ENCODE results near the gene DGKD. TPM values are rescaled to one million over a fixed set of nuclear protein-coding genes. Genes with fewer than 3 reads are reported as not detected.

Gene DGKD
- total and polyA plus RNA-seq, 12 donors, result 6.8 to 43.8 (median 16.5) TPM

DNA sequence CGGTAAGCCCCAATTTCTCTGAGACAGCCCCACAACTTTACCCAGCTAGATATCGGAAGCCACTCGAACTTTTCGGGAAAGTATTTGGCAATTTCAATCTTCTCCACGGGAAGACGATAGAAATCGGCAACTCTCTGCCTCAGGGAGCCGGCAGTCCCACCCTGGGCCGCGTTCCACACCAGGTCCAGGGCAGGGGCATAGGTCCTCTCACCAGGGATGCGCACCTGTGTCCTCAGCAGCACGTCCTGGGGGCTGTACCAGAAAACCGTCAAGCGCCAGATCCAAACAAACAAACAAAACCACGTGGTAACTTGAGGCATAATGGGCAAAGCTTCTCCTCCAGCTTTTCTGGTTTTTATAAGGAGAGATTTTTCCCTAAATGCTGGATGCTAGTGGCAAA is 131.4 kb downstream of the DGKD start:
- peak overlapping the region in 2 of 5 donors; percentile 63 to 82 for H3K27ac ChIP-seq
- no peak overlapping the region for H3K4me3 ChIP-seq
- intact Hi-C loops (cut with DNase I), result no loop called here
- H3K27me3 ChIP-seq, result no peaks in the 10 kb centered on the region
- no peak for DNase-seq
- TF ChIP-seq, protein P1, sequence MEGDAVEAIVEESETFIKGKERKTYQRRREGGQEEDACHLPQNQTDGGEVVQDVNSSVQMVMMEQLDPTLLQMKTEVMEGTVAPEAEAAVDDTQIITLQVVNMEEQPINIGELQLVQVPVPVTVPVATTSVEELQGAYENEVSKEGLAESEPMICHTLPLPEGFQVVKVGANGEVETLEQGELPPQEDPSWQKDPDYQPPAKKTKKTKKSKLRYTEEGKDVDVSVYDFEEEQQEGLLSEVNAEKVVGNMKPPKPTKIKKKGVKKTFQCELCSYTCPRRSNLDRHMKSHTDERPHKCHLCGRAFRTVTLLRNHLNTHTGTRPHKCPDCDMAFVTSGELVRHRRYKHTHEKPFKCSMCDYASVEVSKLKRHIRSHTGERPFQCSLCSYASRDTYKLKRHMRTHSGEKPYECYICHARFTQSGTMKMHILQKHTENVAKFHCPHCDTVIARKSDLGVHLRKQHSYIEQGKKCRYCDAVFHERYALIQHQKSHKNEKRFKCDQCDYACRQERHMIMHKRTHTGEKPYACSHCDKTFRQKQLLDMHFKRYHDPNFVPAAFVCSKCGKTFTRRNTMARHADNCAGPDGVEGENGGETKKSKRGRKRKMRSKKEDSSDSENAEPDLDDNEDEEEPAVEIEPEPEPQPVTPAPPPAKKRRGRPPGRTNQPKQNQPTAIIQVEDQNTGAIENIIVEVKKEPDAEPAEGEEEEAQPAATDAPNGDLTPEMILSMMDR (IDR thresholded peaks at IDR 0.05), result no peak
- TF ChIP-seq POLR2A (IDR thresholded peaks at IDR 0.05), result no peak
- H3K36me3 ChIP-seq (replicated peaks in 1 of 2), result peaks cover 0 to 61% of the 10 kb centered on the region in 2 donors
- H3K9me3 ChIP-seq (replicated peaks in 1 of 3), result no peaks in the 10 kb centered on the region
- 94 to 96% (median 95%) methylated on average over 15 of the region's 15 CpGs for WGBS, 4 donors
- peaks cover 21 to 42% of the 10 kb centered on the region in 2 donors for H3K4me1 ChIP-seq (replicated peaks in 1 of 2)

DNA sequence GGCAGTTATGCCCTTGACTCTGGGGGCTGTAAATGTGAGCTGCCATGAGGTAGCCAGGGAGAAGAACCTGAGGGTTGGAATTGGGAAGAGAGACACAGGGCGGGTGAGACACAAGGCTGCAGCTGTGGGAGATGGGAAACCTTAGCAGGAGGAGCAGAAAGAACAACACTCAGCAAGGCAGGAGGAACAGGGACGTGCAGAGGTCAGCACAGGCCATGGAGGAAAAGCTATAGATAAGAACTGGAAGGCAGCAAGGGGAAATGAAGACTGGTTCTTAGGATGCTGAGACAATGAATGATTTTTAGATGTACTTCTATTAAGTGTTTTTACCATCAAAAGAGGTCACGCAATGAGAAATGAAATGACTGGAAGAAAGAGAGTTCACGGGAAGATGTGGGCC is 132.1 kb downstream of the DGKD start:
- no peak overlapping the region for H3K4me3 ChIP-seq
- DNase-seq, result no peak
- 65 to 82% (median 76%) methylated on average over 4 of the region's 4 CpGs for WGBS, 4 donors
- no peaks in the 10 kb centered on the region for H3K9me3 ChIP-seq (replicated peaks in 1 of 3)
- H3K27me3 ChIP-seq, result no peaks in the 10 kb centered on the region
- peaks cover 21 to 42% of the 10 kb centered on the region in 2 donors for H3K4me1 ChIP-seq (replicated peaks in 1 of 2)
- intact Hi-C loops (cut with DNase I), result no loop called here
- peaks cover 0 to 61% of the 10 kb centered on the region in 2 donors for H3K36me3 ChIP-seq (replicated peaks in 1 of 2)
- TF ChIP-seq, protein P1 (IDR thresholded peaks at IDR 0.05), result no peak
- no peak for TF ChIP-seq POLR2A (IDR thresholded peaks at IDR 0.05)
- H3K27ac ChIP-seq, result peak overlapping the region in 4 of 5 donors; percentile 24 to 82 (median 48)

DNA sequence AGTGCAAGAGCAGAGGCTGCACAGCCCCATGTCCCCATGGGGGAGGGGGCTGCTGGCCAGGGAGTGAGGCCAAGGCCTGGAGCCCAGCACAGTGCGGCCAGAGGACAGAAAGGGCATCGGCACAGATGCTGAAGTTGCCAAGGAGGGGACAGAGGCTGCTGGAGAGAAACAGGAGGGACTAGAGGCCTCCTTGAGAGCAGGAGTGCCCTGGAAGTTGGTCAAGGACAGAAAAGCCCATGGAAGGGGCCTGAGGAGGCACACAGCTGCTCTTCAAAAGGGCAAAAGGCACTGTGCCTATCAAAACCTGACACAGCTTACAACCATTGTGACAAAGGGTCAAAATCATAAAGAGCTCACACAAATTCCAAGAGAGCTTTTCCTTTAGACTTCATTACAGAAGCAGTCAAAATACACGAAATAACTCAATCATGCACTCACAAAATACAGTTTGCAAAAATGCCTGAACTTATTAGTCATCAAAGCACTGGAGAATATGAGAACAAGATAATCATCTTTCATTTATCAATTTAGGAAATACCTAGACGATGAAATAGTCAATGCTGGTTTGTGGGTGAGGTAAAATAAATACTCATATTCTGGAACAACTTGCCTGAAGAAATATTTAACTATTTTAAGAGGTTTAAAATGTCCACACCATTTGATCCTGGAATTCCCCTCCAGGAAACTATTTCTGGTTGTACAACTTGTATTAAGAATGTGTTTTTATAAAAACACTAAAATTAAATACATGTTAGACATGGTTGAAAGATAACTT is 132.7 kb downstream of the DGKD start:
- Histone ChIP-seq H3K4me1 (replicated peaks in 1 of 2) (peaks cover 21 to 42% of the 10 kb centered on the region in 2 donors), H3K9me3 (replicated peaks in 1 of 3) (no peaks in the 10 kb centered on the region), H3K27ac (peak overlapping the region in 4 of 5 donors; percentile 24 to 82 (median 48)), H3K27me3 (no peaks in the 10 kb centered on the region), H3K36me3 (replicated peaks in 1 of 2) (peaks cover 0 to 59% of the 10 kb centered on the region in 2 donors), H3K4me3 (no peak overlapping the region)
- no peak for TF ChIP-seq POLR2A (IDR thresholded peaks at IDR 0.05)
- TF ChIP-seq, protein P1 (IDR thresholded peaks at IDR 0.05), result no peak
- 28 to 46% (median 29%) methylated on average over 4 of the region's 4 CpGs for WGBS, 4 donors
- DNase-seq, result no peak
- intact Hi-C loops (cut with DNase I), result no loop called here

DNA sequence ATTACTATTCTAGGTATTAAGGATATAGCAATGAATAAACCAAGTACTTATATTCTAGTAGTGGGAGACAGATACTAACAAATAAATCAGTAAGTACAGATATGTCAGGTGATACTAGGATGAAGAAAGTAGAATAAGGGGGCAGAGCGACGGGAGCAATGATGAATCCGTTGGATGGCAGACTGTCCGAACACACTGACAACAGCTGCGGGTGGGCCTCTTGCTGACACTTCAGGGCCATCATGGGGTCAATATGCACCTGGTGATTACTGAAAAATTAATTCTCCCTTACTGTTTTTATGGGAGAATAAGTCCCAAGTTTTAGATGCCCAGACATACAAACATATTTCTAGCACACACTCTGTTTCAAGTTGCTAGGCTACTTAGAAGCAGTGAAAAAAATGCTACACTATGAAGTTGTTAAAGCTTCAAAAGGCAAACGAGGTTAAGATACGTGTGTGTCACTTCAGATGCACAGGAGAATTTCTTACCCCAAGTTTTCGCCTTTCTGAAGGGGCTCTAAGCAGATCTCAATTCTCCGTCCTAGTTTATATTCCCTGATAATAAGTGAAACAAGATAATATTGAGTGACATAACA is 133.6 kb downstream of the DGKD start:
- intact Hi-C loops (cut with DNase I), result no loop called here
- Histone ChIP-seq H3K36me3 (replicated peaks in 1 of 2) (peaks cover 0 to 59% of the 10 kb centered on the region in 2 donors), H3K4me1 (replicated peaks in 1 of 2) (peaks cover 21 to 42% of the 10 kb centered on the region in 2 donors), H3K27ac (peak overlapping the region in 2 of 5 donors; percentile 55 to 82), H3K4me3 (no peak overlapping the region), H3K9me3 (replicated peaks in 1 of 3) (no peaks in the 10 kb centered on the region), H3K27me3 (no peaks in the 10 kb centered on the region)
- TF ChIP-seq POLR2A (IDR thresholded peaks at IDR 0.05), result no peak
- TF ChIP-seq, protein P1 (IDR thresholded peaks at IDR 0.05), result no peak
- DNase-seq, result no peak
- WGBS, 4 donors, result 84 to 92% (median 90%) methylated on average over 9 of the region's 9 CpGs
